HG03442 (cell line): ENCODE data around the gene ELAC1.
"Not testable (repeated sequence)": the region's sequence is repeated elsewhere in the genome, so short reads cannot be mapped to it uniquely, and the experiment has no call there.

Experiments used
- ATAC-seq: cut with Tn5 transposase; IDR thresholded peaks from one replicate; pipeline ENCODE4 v1.9.1; 2021; ENCODE audit warnings: mild to moderate bottlenecking, moderate library complexity; ENCODE audit not compliant: unreplicated experiment

The ELAC1 gene

GRCh38 chr18:50967714-50968661 is at the start of gene ELAC1:
TSS of gene ELAC1 (plus strand) at chr18:50968040. CDS start at chr18:50974405, 6,365 bp downstream.
- peak; percentile 95 for ATAC-seq

GRCh38 chr18:50918153-50918552 is 49.7 kb upstream of the ELAC1 start:
- ATAC-seq: no peak

- ATAC-seq: no peak
Observed at GRCh38 chr18:50924372-50924771, 43.5 kb upstream of the ELAC1 start.

GRCh38 chr18:50926521-50926920 is 41.3 kb upstream of the ELAC1 start:
- ATAC-seq: no peak

- no peak for ATAC-seq
Observed at GRCh38 chr18:50928551-50928950, 39.3 kb upstream of the ELAC1 start.

- ATAC-seq: no peak
Observed at GRCh38 chr18:50933684-50934083, 34.2 kb upstream of the ELAC1 start.

GRCh38 chr18:50934545-50935211 is 33.2 kb upstream of the ELAC1 start:
- no peak for ATAC-seq

GRCh38 chr18:50935493-50936191 is 32.2 kb upstream of the ELAC1 start:
- ATAC-seq: no peak

GRCh38 chr18:50937183-50937582 is 30.7 kb upstream of the ELAC1 start:
- ATAC-seq: no peak

- no peak for ATAC-seq
Observed at GRCh38 chr18:50938912-50939311, 28.9 kb upstream of the ELAC1 start.

GRCh38 chr18:50944245-50944932 is 23.5 kb upstream of the ELAC1 start:
- ATAC-seq: no peak

GRCh38 chr18:50945918-50946317 is 21.9 kb upstream of the ELAC1 start:
- not testable (repeated sequence) for ATAC-seq

GRCh38 chr18:50947899-50948298 is 19.9 kb upstream of the ELAC1 start:
- no peak for ATAC-seq

- ATAC-seq: no peak
Observed at GRCh38 chr18:50949185-50949584, 18.7 kb upstream of the ELAC1 start.

GRCh38 chr18:50950626-50951025 is 17.2 kb upstream of the ELAC1 start:
- no peak for ATAC-seq

GRCh38 chr18:50953822-50954221 is 14.0 kb upstream of the ELAC1 start:
- no peak for ATAC-seq

GRCh38 chr18:50955253-50955652 is 12.6 kb upstream of the ELAC1 start:
- ATAC-seq: no peak

- ATAC-seq: no peak
Observed at GRCh38 chr18:50956116-50956515, 11.7 kb upstream of the ELAC1 start.

GRCh38 chr18:50961974-50962373 is 5.9 kb upstream of the ELAC1 start:
- no peak for ATAC-seq

GRCh38 chr18:50969448-50969847 is 1.6 kb downstream of the ELAC1 start:
- ATAC-seq: no peak

GRCh38 chr18:50970006-50970405 is 2.2 kb downstream of the ELAC1 start:
- no peak for ATAC-seq
